Prostate gland (tissue), 2 donors: ENCODE measurements around the gene CIPC. TPM values are rescaled to one million over a fixed set of nuclear protein-coding genes. Genes with fewer than 3 reads are reported as not detected.
A peak's percentile ranks its signal among the peaks of the same experiment; 100 is the strongest.

Experiments used
- DNase-seq: peaks from one replicate; pipeline ENCODE4 v3.0.0-alpha.2; 2019; ENCODE audit warnings: low spot score
- H3K27ac ChIP-seq, 2 donors: fragments of 200-600 bp; sonication (generic); 2 replicates each; pipeline ENCODE4 v1.5.1; 2017 to 2019
- H3K27me3 ChIP-seq: fragments of 200-600 bp; sonication (generic); replicated peaks from 2 replicates; pipeline ENCODE4 v1.5.1; 2019; ENCODE audit not compliant: insufficient read depth
- H3K36me3 ChIP-seq, 2 donors: fragments of 200-600 bp; sonication (generic); 1 replicate in 1 of 2; 2 replicates in 1 of 2; pipeline versions ENCODE4 v1.5.1 to v1.8.1; 2017 to 2019
- H3K4me1 ChIP-seq: fragments of 200-600 bp; sonication (generic); replicated peaks from 2 replicates; pipeline ENCODE4 v1.5.1; 2019
- H3K4me3 ChIP-seq, 2 donors: fragments of 200-600 bp; sonication (generic); 2 replicates each; pipeline ENCODE4 v1.5.1; 2017 to 2019
- H3K9me3 ChIP-seq: fragments of 200-600 bp; sonication (generic); 2 replicates; pipeline ENCODE4 v1.5.1; 2017
- POLR2A ChIP-seq: fragments of 450-650 bp; IDR thresholded peaks from one replicate; pipeline ENCODE4 v1.6.1; 2016; ENCODE audit warnings: antibody characterized with exemption, mild to moderate bottlenecking
- POLR2AphosphoS5 ChIP-seq: sonication (generic); formaldehyde crosslinking; IDR thresholded peaks from one replicate; pipeline ENCODE4 v1.6.1; 2017; ENCODE audit warnings: antibody characterized with exemption
- WGBS: methylation state at CpG from one replicate; pipeline ENCODE4 v1.1.5; 2018; 5-methylcytosine and 5-hydroxymethylcytosine counted together
- intact Hi-C: fragments of 100-400 bp; cut with DNase I; formaldehyde crosslinking; loops from one replicate; pipeline ENCODE4 v1.14.2; 2022
- total RNA-seq, 2 donors: library from RNA; depleted of rRNA; stranded (reverse); fragments of >200 nt; gene quantifications; one replicate each; pipeline ENCODE4 v1.1.0, GENCODE V29; 2016
- TF ChIP-seq, protein P1 (sequence below), 4 experiments: fragments of 200-600 bp in 2 of 4; fragments of 450-650 bp in 2 of 4; sonication (generic) in 2 of 4; IDR thresholded peaks; 1 replicate in 3 of 4; 2 replicates in 1 of 4; pipeline ENCODE4 v1.5.1; 2016 to 2019; ENCODE audit warnings: antibody characterized with exemption in 4 of 4, mild to moderate bottlenecking in 2 of 4, moderate library complexity in 2 of 4

The CIPC gene, protein sequence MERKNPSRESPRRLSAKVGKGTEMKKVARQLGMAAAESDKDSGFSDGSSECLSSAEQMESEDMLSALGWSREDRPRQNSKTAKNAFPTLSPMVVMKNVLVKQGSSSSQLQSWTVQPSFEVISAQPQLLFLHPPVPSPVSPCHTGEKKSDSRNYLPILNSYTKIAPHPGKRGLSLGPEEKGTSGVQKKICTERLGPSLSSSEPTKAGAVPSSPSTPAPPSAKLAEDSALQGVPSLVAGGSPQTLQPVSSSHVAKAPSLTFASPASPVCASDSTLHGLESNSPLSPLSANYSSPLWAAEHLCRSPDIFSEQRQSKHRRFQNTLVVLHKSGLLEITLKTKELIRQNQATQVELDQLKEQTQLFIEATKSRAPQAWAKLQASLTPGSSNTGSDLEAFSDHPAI
- total RNA-seq: 10 to 100 TPM; 45.1 to 63.3 TPM

DNA sequence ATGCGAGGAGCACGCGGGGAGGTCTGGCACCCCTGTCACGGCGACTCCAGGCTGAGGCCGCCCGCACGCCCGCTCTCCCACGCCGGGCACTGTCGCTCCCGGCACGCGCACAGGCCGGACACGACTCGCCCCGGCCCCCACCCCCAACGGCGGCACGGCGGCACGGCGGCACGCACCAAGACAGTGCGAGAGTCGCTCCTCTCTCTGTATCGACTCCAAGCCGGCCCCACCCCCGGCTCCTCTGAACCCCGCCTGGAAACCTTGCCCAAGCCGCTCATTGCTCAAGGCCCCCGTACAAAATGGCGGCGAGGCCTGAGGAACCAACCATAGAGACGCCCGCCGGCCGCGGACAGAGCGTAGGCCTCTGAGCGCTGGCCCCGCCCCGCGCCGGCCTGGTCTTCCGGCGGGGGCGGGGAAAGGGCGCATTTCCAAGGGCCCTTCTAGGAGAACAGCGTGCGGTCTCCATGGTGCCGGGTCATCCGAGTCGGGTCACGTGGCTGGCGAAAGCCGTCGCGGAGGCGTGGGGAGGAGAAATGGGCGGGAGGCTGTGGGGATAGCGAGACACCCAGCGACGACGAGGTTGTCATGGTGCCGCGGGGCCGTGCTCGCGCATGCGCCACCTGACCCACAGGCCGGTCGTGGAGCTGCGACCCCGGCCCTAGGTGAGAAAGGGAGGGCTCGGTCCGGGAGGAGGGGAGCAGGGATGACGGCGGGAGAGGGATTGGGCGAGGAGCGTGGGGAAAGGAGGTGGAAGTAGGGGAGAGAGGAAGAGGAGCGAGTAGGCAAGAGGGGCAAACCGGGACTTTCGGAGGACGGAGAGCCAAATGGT is at the start of gene CIPC:
Gene CIPC, plus strand, starts transcription at position 559 of the 829 bp plus-strand sequence. CDS start 7,451 bp downstream, outside the sequence.
- Histone ChIP-seq H3K27me3 (no peaks in the 10 kb centered on the region), H3K4me1 (no peaks in the 10 kb centered on the region), H3K27ac (peak within 1 kb of the TSS; percentile 98 to 100), H3K36me3 (no peaks in the 10 kb centered on the region), H3K9me3 (no peaks in the 10 kb centered on the region), H3K4me3 (peak within 1 kb of the TSS; percentile 78 to 99)
- intact Hi-C loops: loop anchor here (5.0 kb wide), 2 partner anchors 71 to 224 kb away; partner anchors contain the start of genes GSTZ1, IRF2BPL and POMT2
- TF ChIP-seq POLR2A (peak; percentile 94), POLR2AphosphoS5 (peak; percentile 97)
- TF ChIP-seq, protein P1, sequence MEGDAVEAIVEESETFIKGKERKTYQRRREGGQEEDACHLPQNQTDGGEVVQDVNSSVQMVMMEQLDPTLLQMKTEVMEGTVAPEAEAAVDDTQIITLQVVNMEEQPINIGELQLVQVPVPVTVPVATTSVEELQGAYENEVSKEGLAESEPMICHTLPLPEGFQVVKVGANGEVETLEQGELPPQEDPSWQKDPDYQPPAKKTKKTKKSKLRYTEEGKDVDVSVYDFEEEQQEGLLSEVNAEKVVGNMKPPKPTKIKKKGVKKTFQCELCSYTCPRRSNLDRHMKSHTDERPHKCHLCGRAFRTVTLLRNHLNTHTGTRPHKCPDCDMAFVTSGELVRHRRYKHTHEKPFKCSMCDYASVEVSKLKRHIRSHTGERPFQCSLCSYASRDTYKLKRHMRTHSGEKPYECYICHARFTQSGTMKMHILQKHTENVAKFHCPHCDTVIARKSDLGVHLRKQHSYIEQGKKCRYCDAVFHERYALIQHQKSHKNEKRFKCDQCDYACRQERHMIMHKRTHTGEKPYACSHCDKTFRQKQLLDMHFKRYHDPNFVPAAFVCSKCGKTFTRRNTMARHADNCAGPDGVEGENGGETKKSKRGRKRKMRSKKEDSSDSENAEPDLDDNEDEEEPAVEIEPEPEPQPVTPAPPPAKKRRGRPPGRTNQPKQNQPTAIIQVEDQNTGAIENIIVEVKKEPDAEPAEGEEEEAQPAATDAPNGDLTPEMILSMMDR (IDR thresholded peaks at IDR 0.05): peak in 2 of 4 experiments; percentile 46 to 57
- peak; percentile 100 for DNase-seq
- under 1% methylated on average over 73 of the region's 87 CpGs for WGBS

DNA sequence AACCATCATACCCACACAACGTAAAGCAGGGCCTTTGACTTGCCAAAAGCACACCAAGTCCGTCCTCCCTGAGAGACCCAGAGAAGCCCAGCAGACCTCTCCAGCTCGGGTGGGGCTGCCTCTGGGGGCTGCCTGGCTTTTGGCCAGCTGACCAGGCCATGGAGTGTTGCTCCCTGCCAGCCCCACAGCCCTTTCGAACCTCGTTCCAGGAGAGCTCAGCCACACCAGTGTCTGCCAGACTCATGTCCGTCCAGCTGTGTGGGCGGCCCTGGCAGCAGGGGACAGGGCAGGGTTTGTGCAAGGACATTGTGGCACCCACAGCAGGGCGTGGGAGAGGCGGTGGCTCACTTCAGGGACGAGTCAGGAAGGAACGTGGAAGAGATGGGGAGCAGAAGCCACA is 46.9 kb upstream of the CIPC start:
- Histone ChIP-seq H3K9me3 (no peaks in the 10 kb centered on the region), H3K4me3 (no peak overlapping the region), H3K27ac (peak overlapping the region; percentile 56 to 60), H3K36me3 (no peaks in the 10 kb centered on the region), H3K4me1 (peaks cover 6% of the 10 kb centered on the region), H3K27me3 (no peaks in the 10 kb centered on the region)
- DNase-seq: peak; percentile 35
- 37% methylated on average over 9 of the region's 11 CpGs for WGBS
- TF ChIP-seq POLR2A: no peak
- peak; percentile 23 for TF ChIP-seq POLR2AphosphoS5
- intact Hi-C loops: no loop called here

- Histone ChIP-seq H3K9me3 (no peaks in the 10 kb centered on the region), H3K27ac (peak overlapping the region; percentile 60 to 64), H3K4me3 (no peak overlapping the region), H3K36me3 (no peaks in the 10 kb centered on the region), H3K27me3 (no peaks in the 10 kb centered on the region), H3K4me1 (peaks cover 4% of the 10 kb centered on the region)
- DNase-seq: peak; percentile 52
- TF ChIP-seq POLR2AphosphoS5: peak; percentile 23
- TF ChIP-seq, protein P1 (IDR thresholded peaks at IDR 0.05): no peak
- intact Hi-C loops: loop anchor here (1.0 kb wide), 1 partner anchor 139 kb away; no protein-coding TSS in a partner anchor
- WGBS: 52% methylated on average over 8 of the region's 8 CpGs
Measured at GRCh38 chr14:77052281-77053044, 45.6 kb upstream of the CIPC start.

DNA sequence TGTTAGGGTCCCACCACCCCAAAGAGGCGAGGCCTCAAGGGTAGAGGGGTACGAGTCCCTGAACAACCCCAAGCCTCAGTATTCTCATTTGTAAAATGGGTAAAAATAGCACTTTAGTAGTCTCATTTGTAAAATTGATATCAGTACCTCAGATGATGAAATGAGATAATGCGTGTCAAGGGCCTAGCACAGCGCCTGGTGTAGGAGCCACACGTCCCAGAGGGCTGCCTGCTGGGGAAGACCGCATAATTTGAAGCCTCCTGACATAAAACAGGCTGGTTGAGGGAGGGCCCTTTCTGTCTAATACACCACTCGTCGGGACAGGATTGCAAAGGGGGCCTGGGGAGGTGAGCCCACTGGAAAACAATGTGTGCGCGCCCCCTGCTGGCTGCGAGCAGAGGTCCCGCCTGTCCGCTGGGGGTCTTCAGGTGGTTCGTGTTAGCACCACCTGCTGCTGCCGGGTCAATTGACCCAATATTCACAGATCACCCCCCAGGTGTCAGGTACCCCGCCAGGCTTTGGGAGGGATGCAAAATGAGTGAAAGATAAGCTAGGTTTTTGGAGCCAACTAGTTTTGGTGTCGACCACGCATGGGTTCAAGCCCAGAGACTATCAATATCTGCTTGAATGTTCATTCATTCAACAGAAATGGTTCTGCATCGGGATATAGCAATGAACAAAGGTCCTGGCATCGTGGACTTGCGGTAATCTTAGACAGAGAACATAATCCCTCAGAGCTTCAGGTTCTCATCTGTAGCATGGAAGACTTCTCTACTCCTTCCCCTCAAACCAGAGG is 44.8 kb upstream of the CIPC start:
- intact Hi-C loops: loop anchor here (1.0 kb wide), 1 partner anchor 140 kb away; no protein-coding TSS in a partner anchor
- Histone ChIP-seq H3K4me1 (peaks cover 4% of the 10 kb centered on the region), H3K9me3 (no peaks in the 10 kb centered on the region), H3K27me3 (no peaks in the 10 kb centered on the region), H3K36me3 (no peaks in the 10 kb centered on the region), H3K27ac (peak overlapping the region; percentile 60 to 64), H3K4me3 (no peak overlapping the region)
- WGBS: 36% methylated on average over 21 of the region's 21 CpGs
- peak; percentile 69 for DNase-seq
- TF ChIP-seq POLR2A (no peak), POLR2AphosphoS5 (peak; percentile 32)
- TF ChIP-seq, protein P1 (IDR thresholded peaks at IDR 0.05): peak; percentile 90 to 97 (median 94)
